K562 (cell line): ENCODE data around the gene UNC119. TPM values are rescaled to one million over a fixed set of nuclear protein-coding genes. Genes with fewer than 3 reads are reported as not detected.
A peak's percentile ranks its signal among the peaks of the same experiment; 100 is the strongest.

Experiments
- CBX2 ChIP-seq: fragments of 200-600 bp; sonication (generic); IDR thresholded peaks from one replicate; pipeline ENCODE4 v1.6.1; 2012; ENCODE audit warnings: mild to moderate bottlenecking, low read length, inconsistent platforms; ENCODE audit not compliant: insufficient read depth, poor library complexity, severe bottlenecking
- CCAR2 ChIP-seq: fragments of 200-400 bp; formaldehyde crosslinking; IDR thresholded peaks from 2 replicates; pipeline ENCODE4 v1.6.1; 2017; ENCODE audit warnings: mild to moderate bottlenecking, low read depth, low read length
- CXXC5 ChIP-seq: fragments of 250-450 bp; sonication (Bioruptor Pico); IDR thresholded peaks from 2 replicates; pipeline ENCODE4 v1.8.0; 2022; ENCODE audit warnings: inconsistent platforms, mild to moderate bottlenecking, moderate library complexity
- ESRRB ChIP-seq: fragments of 250-450 bp; sonication (Bioruptor Pico); IDR thresholded peaks from 2 replicates; pipeline ENCODE4 v1.5.0; 2020; ENCODE audit warnings: mild to moderate bottlenecking, moderate library complexity, borderline replicate concordance
- LARP7 ChIP-seq: fragments of 450-650 bp; IDR thresholded peaks from 2 replicates; pipeline ENCODE4 v1.6.1; 2016
- MAFF ChIP-seq: IDR thresholded peaks from 2 replicates; pipeline ENCODE4 v1.6.1; 2012; ENCODE audit warnings: low read length, improper control_type of control experiment
- NONO ChIP-seq, 2 experiments: fragments of 200-400 bp in 1 of 2; fragments of 450-650 bp in 1 of 2; formaldehyde crosslinking in 1 of 2; IDR thresholded peaks; 2 replicates each; pipeline ENCODE4 v1.6.1; 2017; ENCODE audit warnings: low read depth in 2 of 2, mild to moderate bottlenecking in 2 of 2, moderate library complexity in 2 of 2, low read length in 1 of 2
- PHB ChIP-seq: fragments of 250-450 bp; sonication (Bioruptor Pico); IDR thresholded peaks from 2 replicates; pipeline ENCODE4 v1.5.0; 2021
- RFX5 ChIP-seq: IDR thresholded peaks from 2 replicates; pipeline ENCODE4 v1.6.1; 2011; ENCODE audit warnings: low read depth, mild to moderate bottlenecking, improper control_type of control experiment, low read length
- SAFB ChIP-seq: fragments of 200-400 bp; formaldehyde crosslinking; IDR thresholded peaks from 2 replicates; pipeline ENCODE4 v1.6.1; 2017; ENCODE audit warnings: low read depth, low read length, borderline replicate concordance
- XRCC4 ChIP-seq: IDR thresholded peaks from one replicate; pipeline ENCODE4 v1.6.1; 2011; ENCODE audit not compliant: insufficient read depth, insufficient read length; ENCODE audit errors: extremely low read depth
- ZC3H8 ChIP-seq: fragments of 450-650 bp; IDR thresholded peaks from 2 replicates; pipeline ENCODE4 v1.6.1; 2017
- ZNF282 ChIP-seq: sonication (generic); formaldehyde crosslinking; IDR thresholded peaks from 2 replicates; pipeline ENCODE4 v1.8.1; 2023; ENCODE audit warnings: missing genetic modification reagents
- ZNF354B ChIP-seq: fragments of 250-450 bp; sonication (Bioruptor Pico); IDR thresholded peaks from 2 replicates; pipeline ENCODE4 v1.4.0; 2020
- polyA plus RNA-seq, 8 experiments: library from polyadenylated mRNA; depleted of rRNA in 4 of 8; stranded (reverse) in 5 of 8; unstranded in 3 of 8; fragments of >200 nt; fragmentation: Nextera tagmentation in 2 of 8; fragmentation: Illumina TruSeq in 1 of 8; extraction: Ambion mirVana in 2 of 8; extraction: Trizol in 1 of 8; gene quantifications; 2 replicates each; pipeline versions ENCODE4 v1.2.1 to v1.2.3, GENCODE V29; 2011 to 2014; ENCODE audit warnings: inconsistent platforms in 1 of 8, missing spikeins in 1 of 8
- total RNA-seq, 7 experiments: library from RNA; depleted of rRNA in 6 of 7; stranded (reverse); fragments of >200 nt in 6 of 7; fragmentation: Illumina TruSeq in 2 of 7; extraction: Trizol in 2 of 7; gene quantifications; 2 replicates each; pipeline versions ENCODE4 v1.2.1 to v1.2.3, GENCODE V29; 2011 to 2021; ENCODE audit warnings: low replicate concordance in 1 of 7
- TF ChIP-seq, protein P1 (sequence below): fragments of 450-650 bp; IDR thresholded peaks from 2 replicates; pipeline ENCODE4 v1.6.1; 2017; ENCODE audit warnings: antibody characterized with exemption, mild to moderate bottlenecking
- TF ChIP-seq, protein P2 (sequence below): sonication (generic); formaldehyde crosslinking; IDR thresholded peaks from 2 replicates; pipeline ENCODE4 v1.8.0; 2022; ENCODE audit warnings: missing genetic modification reagents, mild to moderate bottlenecking, borderline replicate concordance
- TF ChIP-seq, protein P3 (sequence below): fragments of 250-450 bp; sonication (Bioruptor Pico); IDR thresholded peaks from 2 replicates; pipeline ENCODE4 v1.9.0; 2021; ENCODE audit warnings: mild to moderate bottlenecking
- TF ChIP-seq, protein P4 (sequence below): fragments of 250-450 bp; sonication (Bioruptor Pico); IDR thresholded peaks from 2 replicates; pipeline ENCODE4 v1.5.0; 2020; ENCODE audit warnings: mild to moderate bottlenecking, borderline replicate concordance

Gene UNC119
- total and polyA plus RNA-seq, 9 of the 15 experiments (the other 6 are each of a cell fraction or from before 2014, with no cell fraction given) = 0.37 to 47.7 (median 16.3) TPM

DNA sequence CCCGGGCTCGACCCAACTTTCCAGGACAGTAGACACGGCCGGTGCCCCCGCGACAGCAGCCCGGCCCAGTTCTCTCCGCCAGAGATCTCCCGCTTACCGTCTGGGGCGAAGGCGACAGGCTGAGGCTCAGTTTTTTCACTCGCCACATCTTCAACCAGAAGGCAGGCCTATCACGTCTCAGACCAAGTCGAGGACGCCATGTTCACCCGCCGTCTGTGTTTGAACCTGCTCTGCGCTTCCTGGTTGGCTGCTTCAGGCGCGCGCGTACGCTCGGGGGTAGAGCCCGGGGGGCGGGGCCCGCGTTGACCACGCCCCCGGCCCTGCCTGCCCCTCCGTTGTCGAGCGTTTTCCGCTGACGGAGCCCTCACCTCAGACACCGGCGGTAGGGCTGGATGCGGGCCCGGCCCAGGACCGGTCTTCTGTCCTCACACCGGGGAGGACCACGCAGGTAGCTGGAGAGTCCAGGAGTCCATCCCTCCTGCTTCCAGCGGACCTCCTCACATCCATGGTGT is 46.4 kb upstream of the UNC119 start, which contains the start of gene SPAG5 (continued):
- TF ChIP-seq, protein P1, sequence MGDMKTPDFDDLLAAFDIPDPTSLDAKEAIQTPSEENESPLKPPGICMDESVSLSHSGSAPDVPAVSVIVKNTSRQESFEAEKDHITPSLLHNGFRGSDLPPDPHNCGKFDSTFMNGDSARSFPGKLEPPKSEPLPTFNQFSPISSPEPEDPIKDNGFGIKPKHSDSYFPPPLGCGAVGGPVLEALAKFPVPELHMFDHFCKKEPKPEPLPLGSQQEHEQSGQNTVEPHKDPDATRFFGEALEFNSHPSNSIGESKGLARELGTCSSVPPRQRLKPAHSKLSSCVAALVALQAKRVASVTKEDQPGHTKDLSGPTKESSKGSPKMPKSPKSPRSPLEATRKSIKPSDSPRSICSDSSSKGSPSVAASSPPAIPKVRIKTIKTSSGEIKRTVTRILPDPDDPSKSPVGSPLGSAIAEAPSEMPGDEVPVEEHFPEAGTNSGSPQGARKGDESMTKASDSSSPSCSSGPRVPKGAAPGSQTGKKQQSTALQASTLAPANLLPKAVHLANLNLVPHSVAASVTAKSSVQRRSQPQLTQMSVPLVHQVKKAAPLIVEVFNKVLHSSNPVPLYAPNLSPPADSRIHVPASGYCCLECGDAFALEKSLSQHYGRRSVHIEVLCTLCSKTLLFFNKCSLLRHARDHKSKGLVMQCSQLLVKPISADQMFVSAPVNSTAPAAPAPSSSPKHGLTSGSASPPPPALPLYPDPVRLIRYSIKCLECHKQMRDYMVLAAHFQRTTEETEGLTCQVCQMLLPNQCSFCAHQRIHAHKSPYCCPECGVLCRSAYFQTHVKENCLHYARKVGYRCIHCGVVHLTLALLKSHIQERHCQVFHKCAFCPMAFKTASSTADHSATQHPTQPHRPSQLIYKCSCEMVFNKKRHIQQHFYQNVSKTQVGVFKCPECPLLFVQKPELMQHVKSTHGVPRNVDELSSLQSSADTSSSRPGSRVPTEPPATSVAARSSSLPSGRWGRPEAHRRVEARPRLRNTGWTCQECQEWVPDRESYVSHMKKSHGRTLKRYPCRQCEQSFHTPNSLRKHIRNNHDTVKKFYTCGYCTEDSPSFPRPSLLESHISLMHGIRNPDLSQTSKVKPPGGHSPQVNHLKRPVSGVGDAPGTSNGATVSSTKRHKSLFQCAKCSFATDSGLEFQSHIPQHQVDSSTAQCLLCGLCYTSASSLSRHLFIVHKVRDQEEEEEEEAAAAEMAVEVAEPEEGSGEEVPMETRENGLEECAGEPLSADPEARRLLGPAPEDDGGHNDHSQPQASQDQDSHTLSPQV = no peak
- no peak for TF ChIP-seq CBX2
- TF ChIP-seq NONO (IDR thresholded peaks at IDR 0.05; ENCODE audit: low read depth in 2 of 2, low read length in 1 of 2) = no peak
- TF ChIP-seq PHB (CRISPR knock-in tag) = no peak; the same call in 1 of the 2 replicates
- no peak for TF ChIP-seq ZNF282
- no peak for TF ChIP-seq ESRRB (CRISPR knock-in tag)
- no peak; the same call in 1 of the 2 replicates for TF ChIP-seq ZC3H8
- TF ChIP-seq, protein P2, sequence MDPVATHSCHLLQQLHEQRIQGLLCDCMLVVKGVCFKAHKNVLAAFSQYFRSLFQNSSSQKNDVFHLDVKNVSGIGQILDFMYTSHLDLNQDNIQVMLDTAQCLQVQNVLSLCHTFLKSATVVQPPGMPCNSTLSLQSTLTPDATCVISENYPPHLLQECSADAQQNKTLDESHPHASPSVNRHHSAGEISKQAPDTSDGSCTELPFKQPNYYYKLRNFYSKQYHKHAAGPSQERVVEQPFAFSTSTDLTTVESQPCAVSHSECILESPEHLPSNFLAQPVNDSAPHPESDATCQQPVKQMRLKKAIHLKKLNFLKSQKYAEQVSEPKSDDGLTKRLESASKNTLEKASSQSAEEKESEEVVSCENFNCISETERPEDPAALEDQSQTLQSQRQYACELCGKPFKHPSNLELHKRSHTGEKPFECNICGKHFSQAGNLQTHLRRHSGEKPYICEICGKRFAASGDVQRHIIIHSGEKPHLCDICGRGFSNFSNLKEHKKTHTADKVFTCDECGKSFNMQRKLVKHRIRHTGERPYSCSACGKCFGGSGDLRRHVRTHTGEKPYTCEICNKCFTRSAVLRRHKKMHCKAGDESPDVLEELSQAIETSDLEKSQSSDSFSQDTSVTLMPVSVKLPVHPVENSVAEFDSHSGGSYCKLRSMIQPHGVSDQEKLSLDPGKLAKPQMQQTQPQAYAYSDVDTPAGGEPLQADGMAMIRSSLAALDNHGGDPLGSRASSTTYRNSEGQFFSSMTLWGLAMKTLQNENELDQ (CRISPR knock-in tag) = no peak
- TF ChIP-seq XRCC4 = no peak
- TF ChIP-seq, protein P3, sequence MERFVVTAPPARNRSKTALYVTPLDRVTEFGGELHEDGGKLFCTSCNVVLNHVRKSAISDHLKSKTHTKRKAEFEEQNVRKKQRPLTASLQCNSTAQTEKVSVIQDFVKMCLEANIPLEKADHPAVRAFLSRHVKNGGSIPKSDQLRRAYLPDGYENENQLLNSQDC (CRISPR knock-in tag) = 0 out of 2 replicates have a peak, but pooled peaks have one; percentile 66
- TF ChIP-seq, protein P4, sequence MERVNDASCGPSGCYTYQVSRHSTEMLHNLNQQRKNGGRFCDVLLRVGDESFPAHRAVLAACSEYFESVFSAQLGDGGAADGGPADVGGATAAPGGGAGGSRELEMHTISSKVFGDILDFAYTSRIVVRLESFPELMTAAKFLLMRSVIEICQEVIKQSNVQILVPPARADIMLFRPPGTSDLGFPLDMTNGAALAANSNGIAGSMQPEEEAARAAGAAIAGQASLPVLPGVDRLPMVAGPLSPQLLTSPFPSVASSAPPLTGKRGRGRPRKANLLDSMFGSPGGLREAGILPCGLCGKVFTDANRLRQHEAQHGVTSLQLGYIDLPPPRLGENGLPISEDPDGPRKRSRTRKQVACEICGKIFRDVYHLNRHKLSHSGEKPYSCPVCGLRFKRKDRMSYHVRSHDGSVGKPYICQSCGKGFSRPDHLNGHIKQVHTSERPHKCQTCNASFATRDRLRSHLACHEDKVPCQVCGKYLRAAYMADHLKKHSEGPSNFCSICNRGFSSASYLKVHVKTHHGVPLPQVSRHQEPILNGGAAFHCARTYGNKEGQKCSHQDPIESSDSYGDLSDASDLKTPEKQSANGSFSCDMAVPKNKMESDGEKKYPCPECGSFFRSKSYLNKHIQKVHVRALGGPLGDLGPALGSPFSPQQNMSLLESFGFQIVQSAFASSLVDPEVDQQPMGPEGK (CRISPR knock-in tag) = no peak
- no peak for TF ChIP-seq LARP7
- TF ChIP-seq ZNF354B (CRISPR knock-in tag) = no peak
- no peak for TF ChIP-seq RFX5
- TF ChIP-seq CXXC5 (CRISPR knock-in tag) = peak; percentile 97
- no peak for TF ChIP-seq MAFF
- TF ChIP-seq CCAR2 = no peak
- TF ChIP-seq SAFB = no peak
